ENCODE measurements around the gene SNCAIP.
"Not testable (repeated sequence)": the region's sequence is repeated elsewhere in the genome, so short reads cannot be mapped to it uniquely, and the experiment has no call there.

Gene SNCAIP

GRCh38 chr5:122314036-122314435 lies 2.0 kb downstream of the SNCAIP start:
- DNase-seq (ENCODE audit: low read depth in 3 of 3), result no peak

DNA sequence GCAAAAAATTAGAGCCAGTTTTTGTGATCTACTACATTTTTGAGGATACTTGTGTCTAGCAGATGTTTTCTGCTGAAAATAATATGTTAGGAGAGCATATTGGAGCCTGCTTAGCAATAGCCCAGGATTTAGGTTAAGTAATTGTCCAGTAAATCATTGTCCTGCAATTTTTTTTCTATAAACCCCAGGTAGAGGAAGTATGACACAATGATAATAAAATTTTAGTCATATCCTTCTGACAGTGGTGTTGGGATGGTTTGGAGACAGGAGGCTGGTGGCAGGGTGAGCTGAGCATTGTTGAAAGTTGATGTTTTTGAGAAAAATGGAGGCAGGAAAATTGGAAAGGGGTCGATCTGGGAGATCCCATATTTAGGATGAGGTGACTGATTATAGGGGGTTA lies 3.5 kb downstream of the SNCAIP start:
- no peak for DNase-seq (ENCODE audit: low read depth in 3 of 3)

- no peak for DNase-seq (ENCODE audit: low read depth in 3 of 3)
These were observed 4.6 kb downstream of the SNCAIP start for GRCh38 chr5:122316656-122317055.

- DNase-seq (ENCODE audit: low read depth in 3 of 3), result no peak
These were observed 7.9 kb downstream of the SNCAIP start for GRCh38 chr5:122319897-122320296.

DNA sequence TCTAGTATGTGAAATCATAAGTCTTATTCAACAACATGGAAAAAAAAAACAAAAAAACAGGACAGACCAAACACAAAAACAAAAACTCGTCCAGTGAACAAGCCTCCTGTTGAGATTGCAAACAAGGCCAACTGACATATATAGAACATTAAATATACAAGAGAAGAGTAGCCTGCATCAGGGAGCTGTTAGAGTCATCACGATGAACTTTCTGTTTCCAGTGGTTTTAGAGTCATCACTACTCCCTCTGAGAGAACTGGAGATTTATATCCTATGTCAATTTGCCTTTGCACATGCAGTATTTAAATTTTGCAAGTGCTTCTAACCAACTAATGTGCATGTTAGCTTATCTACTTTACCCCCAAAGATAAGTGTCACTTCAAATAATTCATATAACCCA lies 9.9 kb downstream of the SNCAIP start:
- no peak for DNase-seq (ENCODE audit: low read depth in 3 of 3)

- DNase-seq (ENCODE audit: low read depth in 3 of 3), result no peak
These were observed 10.9 kb downstream of the SNCAIP start for GRCh38 chr5:122322801-122323548.

GRCh38 chr5:122323738-122324137 lies 11.7 kb downstream of the SNCAIP start:
- DNase-seq (ENCODE audit: low read depth in 3 of 3), result no peak

DNA sequence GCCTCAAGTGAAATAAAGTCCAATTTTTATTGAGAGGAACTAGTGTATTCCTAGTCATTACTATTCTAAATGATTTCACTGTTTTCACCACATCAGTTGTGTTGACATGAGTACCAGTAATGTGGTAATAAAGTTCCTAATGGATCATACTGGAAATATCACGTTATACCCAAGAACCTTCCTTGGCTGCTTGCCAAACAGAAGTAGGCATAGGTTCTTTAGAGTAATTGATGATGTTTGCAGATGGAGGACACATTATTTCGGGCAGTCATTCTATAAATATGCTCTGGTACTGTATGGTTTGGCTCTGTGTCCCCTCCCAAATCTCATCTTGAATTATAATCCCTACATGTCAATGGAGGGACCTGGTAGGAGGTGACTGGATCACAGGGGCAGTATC lies 15.1 kb downstream of the SNCAIP start:
- no peak for DNase-seq (ENCODE audit: low read depth in 3 of 3)

DNA sequence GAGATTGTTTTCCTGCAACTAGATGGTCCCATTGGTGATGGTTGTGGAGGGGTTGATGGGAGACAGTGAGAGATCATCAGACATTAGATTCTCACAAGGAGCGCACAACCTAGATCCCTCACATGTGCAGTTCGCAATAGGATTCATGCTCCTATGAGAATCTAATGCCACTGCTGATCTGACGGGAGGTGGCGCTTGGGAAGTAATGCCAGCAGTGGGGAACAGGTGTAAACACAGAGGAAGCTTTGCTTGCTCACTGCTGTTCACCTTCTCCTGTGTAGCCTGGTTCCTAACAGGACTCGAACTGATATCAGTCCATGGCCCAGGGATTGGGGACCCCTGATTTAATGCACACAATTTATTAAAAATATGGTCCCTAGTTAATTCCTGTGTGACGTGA lies 18.8 kb downstream of the SNCAIP start:
- DNase-seq (ENCODE audit: low read depth in 3 of 3), result no peak

DNA sequence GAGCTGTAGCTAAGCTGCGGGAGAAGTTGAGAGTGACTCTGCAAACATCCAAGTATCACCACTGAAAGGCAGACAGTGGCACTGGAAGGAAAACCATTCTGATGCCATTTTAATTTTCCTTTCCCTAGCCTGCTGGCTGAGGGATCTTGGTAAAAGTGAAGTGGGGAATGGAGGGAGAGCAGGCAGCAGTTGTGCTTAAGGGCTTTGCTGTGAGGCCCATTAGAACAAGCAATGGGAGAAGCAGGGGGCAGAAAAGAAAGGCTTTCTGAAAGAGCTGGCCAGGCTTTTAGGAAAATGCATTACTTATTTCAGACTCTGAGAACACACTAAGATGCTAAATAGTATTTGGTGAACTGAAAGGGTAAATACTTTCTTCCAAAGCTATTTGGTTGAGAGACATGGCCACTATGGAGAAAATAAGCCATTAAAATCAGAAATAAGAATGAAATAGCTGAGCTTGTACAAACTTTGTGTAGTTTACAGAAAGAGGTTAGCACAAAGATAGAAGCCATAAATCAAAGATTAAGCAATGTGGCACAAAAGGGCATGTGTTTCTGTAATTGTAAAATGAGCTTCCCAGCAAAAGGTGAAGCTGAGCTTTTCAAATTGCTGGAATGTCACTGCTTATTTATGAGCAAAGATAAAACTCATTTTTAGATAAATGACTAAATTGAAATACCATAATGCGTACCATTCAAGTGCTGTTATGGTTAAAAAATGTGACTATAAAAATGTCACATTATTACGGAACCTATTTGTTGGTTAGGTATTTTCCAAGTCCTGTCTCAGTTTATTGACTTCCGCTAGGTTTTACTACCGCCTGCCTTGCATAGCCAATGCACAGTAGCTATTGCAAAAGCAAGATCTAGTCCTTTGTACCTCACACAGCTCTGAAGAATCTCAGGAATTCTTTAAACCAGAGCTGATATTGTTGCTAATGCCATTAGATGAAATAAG lies 20.8 kb downstream of the SNCAIP start:
- no peak for DNase-seq (ENCODE audit: low read depth in 3 of 3)

GRCh38 chr5:122333564-122333963 lies 21.5 kb downstream of the SNCAIP start:
- DNase-seq (ENCODE audit: low read depth in 3 of 3), result no peak

GRCh38 chr5:122339591-122339990 lies 27.6 kb downstream of the SNCAIP start:
- DNase-seq (ENCODE audit: low read depth in 3 of 3), result no peak

- DNase-seq (ENCODE audit: low read depth in 3 of 3), result no peak
These were observed 29.1 kb downstream of the SNCAIP start for GRCh38 chr5:122341087-122341486.

DNA sequence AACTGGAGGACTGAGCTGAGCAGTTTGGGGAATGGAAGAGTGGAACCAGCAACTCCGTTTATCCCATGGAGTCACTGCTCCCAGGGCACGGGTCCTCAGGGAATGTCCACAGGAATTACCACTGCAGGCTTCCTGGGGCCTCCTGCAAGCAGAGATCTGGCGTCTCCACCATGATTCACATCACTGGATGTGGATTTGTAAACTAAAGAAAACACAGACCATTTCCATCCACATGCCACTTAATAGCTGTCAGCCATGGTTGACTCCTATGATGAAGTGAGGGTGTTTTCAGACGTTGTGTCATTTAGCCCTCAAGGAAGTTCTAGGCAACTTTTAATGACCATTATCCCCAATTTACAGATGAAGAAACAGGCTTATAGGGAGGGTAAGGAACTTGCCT lies 30.2 kb downstream of the SNCAIP start:
- DNase-seq (ENCODE audit: low read depth in 3 of 3), result no peak

DNA sequence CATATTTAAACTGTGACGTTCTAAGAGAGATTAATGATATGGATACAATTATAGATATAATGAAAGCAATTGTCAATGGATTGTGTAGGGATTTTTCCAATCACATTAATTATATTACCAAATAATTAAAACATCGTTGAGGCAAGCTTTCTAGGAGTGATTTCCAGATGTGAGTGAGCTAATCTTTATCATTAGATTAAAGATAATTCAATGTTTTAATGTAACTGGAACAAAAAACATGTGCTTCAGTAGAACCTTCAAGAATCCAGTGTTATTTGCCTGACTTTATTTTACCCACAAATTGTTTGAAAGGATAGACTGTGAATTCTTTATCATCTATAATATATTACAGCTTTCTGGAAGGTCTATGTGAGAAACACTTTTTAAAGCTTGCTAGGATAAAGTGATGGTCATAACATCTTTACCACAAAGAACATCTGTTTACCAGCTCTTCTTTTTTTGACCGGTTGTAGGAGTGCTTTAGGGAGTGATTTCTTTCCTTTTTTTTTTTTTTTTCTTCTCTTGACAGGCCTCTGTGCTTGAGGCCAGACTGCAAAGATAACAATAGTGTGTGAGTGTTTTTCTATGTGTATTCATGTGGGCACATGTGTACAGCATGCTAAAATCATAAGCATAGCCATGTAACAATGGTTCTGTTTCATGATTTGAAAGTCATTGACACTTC lies 35.0 kb downstream of the SNCAIP start:
- no peak for DNase-seq (ENCODE audit: low read depth in 3 of 3)

- no peak for DNase-seq (ENCODE audit: low read depth in 3 of 3)
These were observed 38.5 kb downstream of the SNCAIP start for GRCh38 chr5:122350496-122350895.

GRCh38 chr5:122351416-122352157 lies 39.5 kb downstream of the SNCAIP start:
- no peak for DNase-seq (ENCODE audit: low read depth in 3 of 3)

DNA sequence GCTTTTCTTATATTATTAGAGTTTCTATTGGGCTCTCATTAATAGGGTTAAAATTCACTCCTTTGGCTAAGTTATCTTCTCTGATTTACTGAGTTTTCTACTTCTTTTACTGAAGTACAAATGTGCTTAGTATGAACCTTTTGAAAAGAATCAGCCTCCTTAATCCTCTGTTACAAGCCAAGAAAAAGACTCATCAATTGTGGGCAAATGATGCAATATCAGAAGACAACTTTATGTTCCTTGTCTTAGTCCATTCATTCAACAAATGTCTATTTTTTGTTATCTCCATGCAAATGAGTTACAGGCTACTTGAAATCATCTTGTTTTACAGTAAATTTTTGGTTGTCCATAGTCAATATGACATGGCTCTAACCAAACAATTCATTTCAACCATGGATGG lies 40.3 kb downstream of the SNCAIP start:
- DNase-seq (ENCODE audit: low read depth in 3 of 3), result no peak

GRCh38 chr5:122353361-122353760 lies 41.3 kb downstream of the SNCAIP start:
- DNase-seq (ENCODE audit: low read depth in 3 of 3), result not testable (repeated sequence)

DNA sequence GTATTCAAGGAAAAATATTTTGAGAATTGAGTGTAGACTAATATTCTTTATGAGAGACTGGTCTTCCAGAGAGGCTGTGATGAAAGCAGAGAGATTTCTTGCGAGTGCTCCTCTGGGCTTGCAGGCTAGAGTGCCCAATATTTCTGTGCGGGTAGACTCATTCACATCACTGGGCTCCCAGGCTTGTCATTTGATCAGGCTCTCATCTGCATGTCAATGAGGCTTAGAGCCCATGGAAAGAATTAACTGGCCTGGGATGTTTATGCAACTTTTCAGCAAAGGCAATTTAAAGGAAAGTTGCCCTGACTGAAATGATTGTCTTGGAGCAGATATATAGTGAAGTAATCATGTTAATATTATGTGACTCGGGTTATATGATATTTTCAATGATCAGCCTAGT lies 42.3 kb downstream of the SNCAIP start:
- DNase-seq (ENCODE audit: low read depth in 3 of 3), result no peak

DNA sequence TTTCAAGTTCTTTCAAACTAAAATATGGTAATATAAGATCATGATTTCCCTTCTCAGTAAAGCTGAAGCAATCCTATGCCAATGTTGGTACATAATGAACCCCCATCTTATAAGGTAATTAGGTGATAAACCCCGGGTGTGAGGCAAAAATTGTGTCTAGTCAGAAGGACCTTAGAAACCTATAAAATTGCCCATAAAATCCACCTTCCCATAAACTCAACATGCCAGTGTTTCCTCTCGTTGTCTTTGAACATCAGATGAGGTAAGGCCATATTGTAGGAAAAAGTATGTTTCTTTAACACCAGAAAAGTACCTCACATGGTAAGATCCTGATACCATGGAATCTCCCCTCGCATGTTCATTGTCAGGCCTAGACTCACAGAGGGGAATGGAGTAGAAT lies 43.3 kb downstream of the SNCAIP start:
- DNase-seq (ENCODE audit: low read depth in 3 of 3), result no peak

GRCh38 chr5:122356855-122357254 lies 44.8 kb downstream of the SNCAIP start:
- DNase-seq (ENCODE audit: low read depth in 3 of 3), result no peak

All from stimulated activated CD4-positive, alpha-beta T cell treated with anti-CD3 and anti-CD28 coated beads, TNF-alpha, amount 100 ng/mL, for 4 hours (primary cell).